Lung (tissue), 12 donors: ENCODE data around the gene MAB21L4. TPM values are rescaled to one million over a fixed set of nuclear protein-coding genes. Genes with fewer than 3 reads are reported as not detected.

Source experiments
- ATAC-seq: fragments of 200-7000 bp; cut with Tn5 transposase; one replicate; pipeline ENCODE4 v1.9.1; 2020; ENCODE audit warnings: moderate number of reproducible peaks; ENCODE audit not compliant: insufficient read depth, low FRiP score
- DNase-seq, 3 donors: peaks; one replicate each; pipeline ENCODE4 v3.0.0-alpha.2; 2013 to 2017
- H3K27ac ChIP-seq, 2 donors: one replicate each; pipeline ENCODE4 v1.5.1; 2013; ENCODE audit warnings: mild to moderate bottlenecking in 2 of 2, moderate library complexity in 2 of 2, control low read depth in 1 of 2, inconsistent platforms in 1 of 2, low read depth in 1 of 2, low read length in 1 of 2
- H3K27me3 ChIP-seq, 3 donors: one replicate each; pipeline ENCODE4 v1.5.1; 2013; ENCODE audit warnings: low read length in 2 of 3; ENCODE audit not compliant: control insufficient read depth in 3 of 3, insufficient read depth in 3 of 3
- H3K36me3 ChIP-seq, 4 donors: one replicate each; pipeline ENCODE4 v1.5.1; 2013; ENCODE audit warnings: low read length in 4 of 4, mild to moderate bottlenecking in 1 of 4, moderate library complexity in 1 of 4; ENCODE audit not compliant: control insufficient read depth in 4 of 4, insufficient read depth in 4 of 4
- H3K4me1 ChIP-seq, 5 donors: one replicate each; pipeline ENCODE4 v1.5.1; 2013; ENCODE audit warnings: low read length in 5 of 5, mild to moderate bottlenecking in 2 of 5, moderate library complexity in 1 of 5; ENCODE audit not compliant: control insufficient read depth in 5 of 5, insufficient read depth in 5 of 5
- H3K4me3 ChIP-seq: one replicate; pipeline ENCODE4 v1.5.1; 2013; ENCODE audit warnings: mild to moderate bottlenecking, control low read depth, moderate library complexity
- H3K9ac ChIP-seq, 2 donors: one replicate each; pipeline ENCODE4 v1.5.1; 2013; ENCODE audit warnings: low read length in 2 of 2, control low read depth in 1 of 2; ENCODE audit not compliant: insufficient read depth in 1 of 2
- H3K9me3 ChIP-seq, 4 donors: one replicate each; pipeline ENCODE4 v1.5.1; 2013; ENCODE audit warnings: low read length in 3 of 4, mild to moderate bottlenecking in 1 of 4, moderate library complexity in 1 of 4; ENCODE audit not compliant: control insufficient read depth in 4 of 4, insufficient read depth in 3 of 4
- WGBS, 2 donors: extraction: QIAGEN DNeasy Blood & Tissue Kit; methylation state at CpG; one replicate each; pipeline ENCODE4 v1.1.7; 2013; 5-methylcytosine and 5-hydroxymethylcytosine counted together
- polyA plus RNA-seq, 2 donors: library from polyadenylated mRNA; stranded (reverse); fragments of 200-250 nt; gene quantifications; one replicate each; pipeline ENCODE4 v1.2.1, GENCODE V29; 2013
- total RNA-seq, 2 donors: library from RNA; depleted of rRNA in 1 of 2; stranded (reverse); fragments of >200 nt in 1 of 2; gene quantifications; one replicate each; pipeline ENCODE4 v1.2.1, GENCODE V29; 2014 to 2021
- TF ChIP-seq, protein P1 (sequence below): IDR thresholded peaks from 2 replicates; pipeline ENCODE4 v1.5.1; 2012; ENCODE audit warnings: mild to moderate bottlenecking; ENCODE audit errors: control extremely low read depth, extremely low read depth
- donor health status: control.
- donor health status: control.
- donor health status: Bipolar disorder and iron deficiency.
- donor health status: healthy.
- donor health status: DM: yes; HTN: yes; CAD: no.

MAB21L4 gene
- total and polyA plus RNA-seq, 4 donors: 2.9 to 21.1 (median 6.8) TPM

- Histone ChIP-seq H3K36me3 (no peaks in the 10 kb centered on the region), H3K4me3 (no peak overlapping the region), H3K9me3 (no peaks in the 10 kb centered on the region), H3K27ac (peak overlapping the region in 1 of 2 donors; percentile 79), H3K27me3 (no peaks in the 10 kb centered on the region), H3K4me1 (peaks cover 0 to 27% (median 5%) of the 10 kb centered on the region in 5 donors), H3K9ac (no peak overlapping the region)
- ATAC-seq (no peak), DNase-seq (no peak)
- TF ChIP-seq, protein P1, sequence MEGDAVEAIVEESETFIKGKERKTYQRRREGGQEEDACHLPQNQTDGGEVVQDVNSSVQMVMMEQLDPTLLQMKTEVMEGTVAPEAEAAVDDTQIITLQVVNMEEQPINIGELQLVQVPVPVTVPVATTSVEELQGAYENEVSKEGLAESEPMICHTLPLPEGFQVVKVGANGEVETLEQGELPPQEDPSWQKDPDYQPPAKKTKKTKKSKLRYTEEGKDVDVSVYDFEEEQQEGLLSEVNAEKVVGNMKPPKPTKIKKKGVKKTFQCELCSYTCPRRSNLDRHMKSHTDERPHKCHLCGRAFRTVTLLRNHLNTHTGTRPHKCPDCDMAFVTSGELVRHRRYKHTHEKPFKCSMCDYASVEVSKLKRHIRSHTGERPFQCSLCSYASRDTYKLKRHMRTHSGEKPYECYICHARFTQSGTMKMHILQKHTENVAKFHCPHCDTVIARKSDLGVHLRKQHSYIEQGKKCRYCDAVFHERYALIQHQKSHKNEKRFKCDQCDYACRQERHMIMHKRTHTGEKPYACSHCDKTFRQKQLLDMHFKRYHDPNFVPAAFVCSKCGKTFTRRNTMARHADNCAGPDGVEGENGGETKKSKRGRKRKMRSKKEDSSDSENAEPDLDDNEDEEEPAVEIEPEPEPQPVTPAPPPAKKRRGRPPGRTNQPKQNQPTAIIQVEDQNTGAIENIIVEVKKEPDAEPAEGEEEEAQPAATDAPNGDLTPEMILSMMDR: no peak
- WGBS, 2 donors: 93 to 94% methylated on average over 19 of the region's 19 CpGs
Observed at GRCh38 chr2:240899468-240899865, 3.5 kb upstream of the MAB21L4 start.

GRCh38 chr2:240898731-240899467 is 2.9 kb upstream of the MAB21L4 start:
- Histone ChIP-seq H3K36me3 (no peaks in the 10 kb centered on the region), H3K27ac (peak overlapping the region; percentile 4 to 79), H3K4me3 (no peak overlapping the region), H3K9me3 (no peaks in the 10 kb centered on the region), H3K4me1 (peaks cover 0 to 27% (median 5%) of the 10 kb centered on the region in 5 donors), H3K27me3 (no peaks in the 10 kb centered on the region), H3K9ac (no peak overlapping the region)
- 74 to 79% methylated on average over 23 of the region's 23 CpGs for WGBS, 2 donors
- DNase-seq (no peak), ATAC-seq (no peak)
- TF ChIP-seq, protein P1: no peak

GRCh38 chr2:240898108-240898730 is 2.3 kb upstream of the MAB21L4 start:
- Histone ChIP-seq H3K27me3 (no peaks in the 10 kb centered on the region), H3K9me3 (no peaks in the 10 kb centered on the region), H3K9ac (no peak overlapping the region), H3K27ac (peak overlapping the region; percentile 4 to 83), H3K4me3 (no peak overlapping the region), H3K36me3 (no peaks in the 10 kb centered on the region), H3K4me1 (peaks cover 0 to 27% (median 5%) of the 10 kb centered on the region in 5 donors)
- peak; percentile 61 to 72 (median 63) for DNase-seq
- TF ChIP-seq, protein P1: no peak
- ATAC-seq: no peak
- 52 to 71% methylated on average over 17 of the region's 17 CpGs for WGBS, 2 donors
